Gastroesophageal sphincter (tissue), 2 donors: ENCODE results near the gene PRKAR1B.

Experiments used
- POLR2A ChIP-seq, 2 donors: fragments of 450-650 bp; IDR thresholded peaks; one replicate each; pipeline ENCODE4 v1.6.1; 2017; ENCODE audit warnings: antibody characterized with exemption in 2 of 2, mild to moderate bottlenecking in 2 of 2, moderate library complexity in 1 of 2
- POLR2AphosphoS5 ChIP-seq: sonication (generic); formaldehyde crosslinking; IDR thresholded peaks from one replicate; pipeline ENCODE4 v1.6.1; 2017; ENCODE audit warnings: antibody characterized with exemption

- TF ChIP-seq POLR2A (IDR thresholded peaks at IDR 0.05) (no peak), POLR2AphosphoS5 (no peak)
Measured at GRCh38 chr7:750111-750905, 23.2 kb upstream of the PRKAR1B start.
